ENCODE data around the gene IFNGR1. TPM values are rescaled to one million over a fixed set of nuclear protein-coding genes. Genes with fewer than 3 reads are reported as not detected.

The IFNGR1 gene
- total and polyA plus RNA-seq, 2 experiments from 2014 or later, result 22.8 to 23.2 TPM

DNA sequence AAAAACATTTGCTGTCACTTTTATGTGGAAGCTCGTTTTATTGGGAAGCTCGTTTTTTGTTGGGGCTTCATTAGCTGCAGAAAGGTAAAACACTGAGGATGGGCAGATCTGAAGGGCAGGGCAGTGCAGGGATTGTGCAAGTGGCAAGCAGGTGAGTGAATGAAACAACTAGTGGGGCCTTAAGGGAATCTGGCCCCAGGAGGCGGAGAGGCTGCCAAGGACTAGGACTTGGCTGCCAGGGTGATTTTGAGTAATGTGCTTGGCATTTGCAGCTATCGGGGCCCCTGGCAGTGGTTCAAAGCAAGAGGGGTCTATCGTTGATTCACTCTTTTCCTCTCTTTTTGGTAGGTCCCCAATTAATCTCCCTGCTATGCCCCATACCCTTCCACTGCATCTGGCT lies 57.2 kb downstream of the IFNGR1 start (continued):
- TF ChIP-seq REST (IDR thresholded peaks at IDR 0.05; ENCODE audit: unreplicated experiment) (no peak), JUNB (IDR thresholded peaks at IDR 0.05; ENCODE audit: unreplicated experiment) (no peak)

DNA sequence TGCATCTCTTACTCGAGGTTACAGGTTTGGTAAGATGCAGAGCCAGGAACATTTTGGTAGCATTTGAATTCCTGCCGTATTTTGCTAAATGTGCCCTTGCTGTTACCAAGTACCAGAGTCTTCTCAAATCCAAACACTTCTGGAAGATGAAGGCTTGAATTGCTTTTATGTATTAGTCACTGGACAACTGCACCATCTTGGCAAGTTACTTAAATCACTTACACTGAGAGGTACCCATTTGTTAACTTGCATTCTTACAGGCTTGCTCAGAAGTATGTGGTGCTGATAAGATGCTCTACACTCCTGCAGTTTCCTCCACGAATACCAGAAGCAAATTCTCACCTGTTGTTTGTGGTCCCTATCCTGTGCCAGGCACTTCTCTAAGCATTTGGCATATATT lies 58.4 kb downstream of the IFNGR1 start:
- no peaks in the 10 kb centered on the region for H3K4me1 ChIP-seq (ENCODE audit: insufficient read depth)
- Mint-ChIP-seq H3K36me3 (ENCODE audit: low read depth) (peaks cover 41% of the 10 kb centered on the region), H3K4me1 (no peaks in the 10 kb centered on the region), H3K27me3 (ENCODE audit: insufficient read depth, low read depth, poor library complexity) (peaks cover 6% of the 10 kb centered on the region), H3K27ac (no peak overlapping the region), H3K9me3 (peaks cover 57% of the 10 kb centered on the region), H3K4me3 (no peak overlapping the region)
- H3K4me3 ChIP-seq, result no peak overlapping the region
- no peaks in the 10 kb centered on the region for H3K36me3 ChIP-seq (ENCODE audit: insufficient read depth)
- H3F3A ChIP-seq (replicated peaks; ENCODE audit: low read depth), result no peaks in the 10 kb centered on the region
- DNase-seq (ENCODE audit: low spot score) (no peak), ATAC-seq (no peak)
- H3K9me2 ChIP-seq (ENCODE audit: insufficient read depth), result peaks cover 12% of the 10 kb centered on the region
- H3K27ac ChIP-seq (ENCODE audit: low read depth), result no peak overlapping the region
- no peaks in the 10 kb centered on the region for H3K79me2 ChIP-seq (replicated peaks; ENCODE audit: insufficient read depth)
- no peak overlapping the region for H2AFZ ChIP-seq
- TF ChIP-seq, protein P1, sequence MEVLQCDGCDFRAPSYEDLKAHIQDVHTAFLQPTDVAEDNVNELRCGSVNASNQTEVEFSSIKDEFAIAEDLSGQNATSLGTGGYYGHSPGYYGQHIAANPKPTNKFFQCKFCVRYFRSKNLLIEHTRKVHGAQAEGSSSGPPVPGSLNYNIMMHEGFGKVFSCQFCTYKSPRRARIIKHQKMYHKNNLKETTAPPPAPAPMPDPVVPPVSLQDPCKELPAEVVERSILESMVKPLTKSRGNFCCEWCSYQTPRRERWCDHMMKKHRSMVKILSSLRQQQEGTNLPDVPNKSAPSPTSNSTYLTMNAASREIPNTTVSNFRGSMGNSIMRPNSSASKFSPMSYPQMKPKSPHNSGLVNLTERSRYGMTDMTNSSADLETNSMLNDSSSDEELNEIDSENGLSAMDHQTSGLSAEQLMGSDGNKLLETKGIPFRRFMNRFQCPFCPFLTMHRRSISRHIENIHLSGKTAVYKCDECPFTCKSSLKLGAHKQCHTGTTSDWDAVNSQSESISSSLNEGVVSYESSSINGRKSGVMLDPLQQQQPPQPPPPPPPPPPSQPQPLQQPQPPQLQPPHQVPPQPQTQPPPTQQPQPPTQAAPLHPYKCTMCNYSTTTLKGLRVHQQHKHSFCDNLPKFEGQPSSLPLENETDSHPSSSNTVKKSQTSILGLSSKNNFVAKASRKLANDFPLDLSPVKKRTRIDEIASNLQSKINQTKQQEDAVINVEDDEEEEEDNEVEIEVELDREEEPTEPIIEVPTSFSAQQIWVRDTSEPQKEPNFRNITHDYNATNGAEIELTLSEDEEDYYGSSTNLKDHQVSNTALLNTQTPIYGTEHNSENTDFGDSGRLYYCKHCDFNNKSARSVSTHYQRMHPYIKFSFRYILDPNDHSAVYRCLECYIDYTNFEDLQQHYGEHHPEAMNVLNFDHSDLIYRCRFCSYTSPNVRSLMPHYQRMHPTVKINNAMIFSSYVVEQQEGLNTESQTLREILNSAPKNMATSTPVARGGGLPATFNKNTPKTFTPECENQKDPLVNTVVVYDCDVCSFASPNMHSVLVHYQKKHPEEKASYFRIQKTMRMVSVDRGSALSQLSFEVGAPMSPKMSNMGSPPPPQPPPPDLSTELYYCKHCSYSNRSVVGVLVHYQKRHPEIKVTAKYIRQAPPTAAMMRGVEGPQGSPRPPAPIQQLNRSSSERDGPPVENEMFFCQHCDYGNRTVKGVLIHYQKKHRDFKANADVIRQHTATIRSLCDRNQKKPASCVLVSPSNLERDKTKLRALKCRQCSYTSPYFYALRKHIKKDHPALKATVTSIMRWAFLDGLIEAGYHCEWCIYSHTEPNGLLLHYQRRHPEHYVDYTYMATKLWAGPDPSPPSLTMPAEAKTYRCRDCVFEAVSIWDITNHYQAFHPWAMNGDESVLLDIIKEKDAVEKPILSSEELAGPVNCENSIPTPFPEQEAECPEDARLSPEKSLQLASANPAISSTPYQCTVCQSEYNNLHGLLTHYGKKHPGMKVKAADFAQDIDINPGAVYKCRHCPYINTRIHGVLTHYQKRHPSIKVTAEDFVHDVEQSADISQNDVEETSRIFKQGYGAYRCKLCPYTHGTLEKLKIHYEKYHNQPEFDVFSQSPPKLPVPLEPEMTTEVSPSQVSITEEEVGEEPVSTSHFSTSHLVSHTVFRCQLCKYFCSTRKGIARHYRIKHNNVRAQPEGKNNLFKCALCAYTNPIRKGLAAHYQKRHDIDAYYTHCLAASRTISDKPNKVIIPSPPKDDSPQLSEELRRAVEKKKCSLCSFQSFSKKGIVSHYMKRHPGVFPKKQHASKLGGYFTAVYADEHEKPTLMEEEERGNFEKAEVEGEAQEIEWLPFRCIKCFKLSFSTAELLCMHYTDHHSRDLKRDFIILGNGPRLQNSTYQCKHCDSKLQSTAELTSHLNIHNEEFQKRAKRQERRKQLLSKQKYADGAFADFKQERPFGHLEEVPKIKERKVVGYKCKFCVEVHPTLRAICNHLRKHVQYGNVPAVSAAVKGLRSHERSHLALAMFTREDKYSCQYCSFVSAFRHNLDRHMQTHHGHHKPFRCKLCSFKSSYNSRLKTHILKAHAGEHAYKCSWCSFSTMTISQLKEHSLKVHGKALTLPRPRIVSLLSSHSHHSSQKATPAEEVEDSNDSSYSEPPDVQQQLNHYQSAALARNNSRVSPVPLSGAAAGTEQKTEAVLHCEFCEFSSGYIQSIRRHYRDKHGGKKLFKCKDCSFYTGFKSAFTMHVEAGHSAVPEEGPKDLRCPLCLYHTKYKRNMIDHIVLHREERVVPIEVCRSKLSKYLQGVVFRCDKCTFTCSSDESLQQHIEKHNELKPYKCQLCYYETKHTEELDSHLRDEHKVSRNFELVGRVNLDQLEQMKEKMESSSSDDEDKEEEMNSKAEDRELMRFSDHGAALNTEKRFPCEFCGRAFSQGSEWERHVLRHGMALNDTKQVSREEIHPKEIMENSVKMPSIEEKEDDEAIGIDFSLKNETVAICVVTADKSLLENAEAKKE (CRISPR knock-in tag; IDR thresholded peaks at IDR 0.05), result no peak
- TF ChIP-seq POLR2AphosphoS5 (IDR thresholded peaks at IDR 0.05; ENCODE audit: low read depth), result no peak
- no peak for TF ChIP-seq EZH2 (IDR thresholded peaks at IDR 0.05; ENCODE audit: low read depth, unreplicated experiment)
- TF ChIP-seq, protein P2, sequence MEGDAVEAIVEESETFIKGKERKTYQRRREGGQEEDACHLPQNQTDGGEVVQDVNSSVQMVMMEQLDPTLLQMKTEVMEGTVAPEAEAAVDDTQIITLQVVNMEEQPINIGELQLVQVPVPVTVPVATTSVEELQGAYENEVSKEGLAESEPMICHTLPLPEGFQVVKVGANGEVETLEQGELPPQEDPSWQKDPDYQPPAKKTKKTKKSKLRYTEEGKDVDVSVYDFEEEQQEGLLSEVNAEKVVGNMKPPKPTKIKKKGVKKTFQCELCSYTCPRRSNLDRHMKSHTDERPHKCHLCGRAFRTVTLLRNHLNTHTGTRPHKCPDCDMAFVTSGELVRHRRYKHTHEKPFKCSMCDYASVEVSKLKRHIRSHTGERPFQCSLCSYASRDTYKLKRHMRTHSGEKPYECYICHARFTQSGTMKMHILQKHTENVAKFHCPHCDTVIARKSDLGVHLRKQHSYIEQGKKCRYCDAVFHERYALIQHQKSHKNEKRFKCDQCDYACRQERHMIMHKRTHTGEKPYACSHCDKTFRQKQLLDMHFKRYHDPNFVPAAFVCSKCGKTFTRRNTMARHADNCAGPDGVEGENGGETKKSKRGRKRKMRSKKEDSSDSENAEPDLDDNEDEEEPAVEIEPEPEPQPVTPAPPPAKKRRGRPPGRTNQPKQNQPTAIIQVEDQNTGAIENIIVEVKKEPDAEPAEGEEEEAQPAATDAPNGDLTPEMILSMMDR (conservative IDR thresholded peaks at IDR 0.05; ENCODE audit: low read depth in 2 of 2), result no peak
- H4K20me1 ChIP-seq (replicated peaks; ENCODE audit: insufficient read depth), result no peaks in the 10 kb centered on the region
- H3K4me2 ChIP-seq, result no peak overlapping the region
- no peaks in the 10 kb centered on the region for H3K27me3 ChIP-seq (ENCODE audit: insufficient read depth)
